ENCODE data around the gene PLXNC1.

PLXNC1 gene

DNA sequence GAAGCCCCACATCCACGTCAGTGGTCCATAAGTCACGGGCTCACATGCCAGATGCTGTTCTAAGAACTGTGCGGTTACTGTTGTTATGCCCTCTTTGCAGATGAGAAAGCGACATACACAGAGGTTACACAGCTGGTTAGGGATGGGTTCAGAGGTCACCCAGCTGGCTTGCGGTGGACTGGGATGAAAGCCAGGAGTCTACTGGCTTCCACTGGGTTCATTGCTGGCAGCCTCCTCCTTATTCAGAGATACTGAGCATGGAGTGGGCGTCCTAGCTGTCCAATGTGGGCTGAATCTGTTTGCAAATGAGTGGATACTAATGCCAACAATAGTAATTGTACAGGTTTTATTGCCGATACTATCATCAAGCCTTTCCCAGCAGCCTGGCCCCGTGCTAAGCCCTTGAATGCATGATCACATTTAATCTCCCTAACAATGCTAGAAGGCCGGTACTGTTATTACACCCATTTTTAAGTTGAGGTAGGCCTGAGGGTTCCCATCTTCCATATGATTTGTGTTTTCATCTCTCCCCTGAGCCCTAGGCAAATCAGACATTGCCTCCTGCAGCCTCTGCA is 129.1 kb downstream of the PLXNC1 start:
- no peaks in the 10 kb centered on the region for H3K36me3 ChIP-seq (replicated peaks)
- in situ Hi-C loops (cut with HindIII; ENCODE audit: low pct_ligation_motif_present, low sequenced_read_pairs): no loop called here
- no peaks in the 10 kb centered on the region for H3K27me3 ChIP-seq (replicated peaks)
- DNase-seq: no peak
- TF ChIP-seq, protein P1, sequence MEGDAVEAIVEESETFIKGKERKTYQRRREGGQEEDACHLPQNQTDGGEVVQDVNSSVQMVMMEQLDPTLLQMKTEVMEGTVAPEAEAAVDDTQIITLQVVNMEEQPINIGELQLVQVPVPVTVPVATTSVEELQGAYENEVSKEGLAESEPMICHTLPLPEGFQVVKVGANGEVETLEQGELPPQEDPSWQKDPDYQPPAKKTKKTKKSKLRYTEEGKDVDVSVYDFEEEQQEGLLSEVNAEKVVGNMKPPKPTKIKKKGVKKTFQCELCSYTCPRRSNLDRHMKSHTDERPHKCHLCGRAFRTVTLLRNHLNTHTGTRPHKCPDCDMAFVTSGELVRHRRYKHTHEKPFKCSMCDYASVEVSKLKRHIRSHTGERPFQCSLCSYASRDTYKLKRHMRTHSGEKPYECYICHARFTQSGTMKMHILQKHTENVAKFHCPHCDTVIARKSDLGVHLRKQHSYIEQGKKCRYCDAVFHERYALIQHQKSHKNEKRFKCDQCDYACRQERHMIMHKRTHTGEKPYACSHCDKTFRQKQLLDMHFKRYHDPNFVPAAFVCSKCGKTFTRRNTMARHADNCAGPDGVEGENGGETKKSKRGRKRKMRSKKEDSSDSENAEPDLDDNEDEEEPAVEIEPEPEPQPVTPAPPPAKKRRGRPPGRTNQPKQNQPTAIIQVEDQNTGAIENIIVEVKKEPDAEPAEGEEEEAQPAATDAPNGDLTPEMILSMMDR (IDR thresholded peaks at IDR 0.05; ENCODE audit: low read depth, low read length, missing control alignments): no peak
- H3K27ac ChIP-seq: no peak overlapping the region
- no peak overlapping the region for H3K4me3 ChIP-seq (ENCODE audit: low read depth, low read length)

DNA sequence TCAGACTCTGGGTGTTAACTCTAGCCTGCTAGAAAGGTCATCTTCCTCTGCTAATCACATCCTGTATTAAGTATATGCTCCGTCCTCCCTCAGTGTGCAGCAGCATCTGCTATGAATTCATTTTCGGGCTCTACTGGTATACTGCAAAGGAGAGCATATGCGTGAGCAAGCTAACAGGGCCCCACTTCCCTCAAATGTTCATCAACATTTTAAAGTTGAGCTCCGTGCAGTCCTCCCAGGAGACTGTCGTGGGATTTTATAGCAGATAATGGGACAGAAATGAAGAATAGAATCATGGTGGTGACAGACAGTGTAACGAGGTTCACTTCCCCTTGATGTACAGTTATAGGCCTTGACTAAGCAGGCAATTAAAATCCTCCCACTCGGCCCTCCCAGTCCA is 131.7 kb downstream of the PLXNC1 start:
- Histone ChIP-seq H3K36me3 (replicated peaks) (no peaks in the 10 kb centered on the region), H3K27me3 (replicated peaks) (no peaks in the 10 kb centered on the region)

DNA sequence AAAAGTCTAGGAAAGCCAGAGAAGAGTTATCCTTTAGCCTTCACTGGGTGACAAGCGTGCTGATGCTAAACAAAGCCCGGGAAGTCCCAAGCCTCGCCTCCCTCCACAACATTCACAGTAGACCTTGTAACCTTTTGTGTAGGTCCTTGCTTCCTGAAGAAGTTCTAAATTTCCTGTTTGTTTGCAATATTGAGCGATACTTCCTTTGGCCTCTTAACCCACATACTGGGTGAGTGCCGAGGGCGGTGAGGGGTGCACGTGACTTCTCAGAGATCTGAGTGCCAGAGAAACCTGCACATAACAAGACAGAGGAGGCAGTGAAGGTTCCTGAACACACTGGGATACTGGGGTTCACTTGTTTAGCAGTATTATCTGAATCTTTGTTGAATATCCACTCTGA is 134.3 kb downstream of the PLXNC1 start:
- in situ Hi-C loops (cut with HindIII; ENCODE audit: low pct_ligation_motif_present, low sequenced_read_pairs): no loop called here
- Histone ChIP-seq H3K36me3 (replicated peaks) (no peaks in the 10 kb centered on the region), H3K4me3 (ENCODE audit: low read depth, low read length) (no peak overlapping the region), H3K27ac (no peak overlapping the region), H3K27me3 (replicated peaks) (no peaks in the 10 kb centered on the region)
- DNase-seq: no peak
- TF ChIP-seq, protein P1 (IDR thresholded peaks at IDR 0.05; ENCODE audit: low read depth, low read length, missing control alignments): no peak

More for the DNA sequence above, 131.7 kb downstream of the PLXNC1 start:
- Histone ChIP-seq H3K4me3 (ENCODE audit: low read depth, low read length) (no peak overlapping the region), H3K27ac (no peak overlapping the region)
- in situ Hi-C loops (cut with HindIII; ENCODE audit: low pct_ligation_motif_present, low sequenced_read_pairs): no loop called here
- TF ChIP-seq, protein P1 (IDR thresholded peaks at IDR 0.05; ENCODE audit: low read depth, low read length, missing control alignments): no peak
- no peak for DNase-seq

DNA sequence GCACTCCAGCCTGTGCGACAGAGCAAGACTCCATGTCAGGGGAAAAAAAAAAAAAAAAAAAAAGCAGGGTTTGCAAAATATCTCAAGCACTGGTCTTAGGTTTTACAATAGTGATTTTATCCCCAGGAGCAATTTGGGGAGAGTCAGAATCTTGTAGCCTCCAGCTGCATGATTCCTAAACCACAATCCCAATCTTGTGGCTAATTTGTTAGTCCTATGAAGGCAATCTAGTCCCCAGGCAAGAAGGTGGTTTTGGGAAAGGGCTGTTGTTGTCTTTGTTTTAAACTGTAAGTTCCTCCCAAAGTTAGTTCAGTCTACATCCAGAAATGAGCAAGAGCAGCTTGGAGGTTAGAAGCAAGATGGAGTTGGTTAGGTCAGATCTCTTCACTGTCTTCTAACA is 135.7 kb downstream of the PLXNC1 start:
- TF ChIP-seq, protein P1 (IDR thresholded peaks at IDR 0.05; ENCODE audit: low read depth, low read length, missing control alignments): no peak
- H3K27ac ChIP-seq: no peak overlapping the region
- H3K4me3 ChIP-seq (ENCODE audit: low read depth, low read length): no peak overlapping the region
- no peak for DNase-seq
- no peaks in the 10 kb centered on the region for H3K36me3 ChIP-seq (replicated peaks)
- in situ Hi-C loops (cut with HindIII; ENCODE audit: low pct_ligation_motif_present, low sequenced_read_pairs): no loop called here
- H3K27me3 ChIP-seq (replicated peaks): no peaks in the 10 kb centered on the region

DNA sequence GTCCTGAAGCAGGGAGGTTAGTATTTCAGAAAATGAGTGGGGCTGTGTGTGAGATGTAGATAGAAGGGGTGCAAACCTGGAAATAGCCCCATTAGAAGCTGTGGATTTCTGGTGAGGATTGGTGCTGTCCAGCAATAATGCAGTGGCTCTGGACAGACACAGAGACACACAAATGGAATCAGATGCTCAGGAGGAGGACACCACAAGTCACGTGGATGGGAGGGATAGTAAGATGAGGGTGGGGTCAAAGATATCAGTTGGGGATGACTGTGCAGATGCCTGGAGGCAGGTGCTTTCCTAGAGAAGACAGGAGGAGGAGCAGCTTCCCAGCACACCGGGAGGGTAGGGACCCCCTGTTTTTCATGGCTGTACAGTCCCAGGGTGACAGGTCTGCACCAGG is 136.5 kb downstream of the PLXNC1 start:
- H3K36me3 ChIP-seq (replicated peaks): no peaks in the 10 kb centered on the region
- no peak overlapping the region for H3K27ac ChIP-seq
- DNase-seq: no peak
- TF ChIP-seq, protein P1 (IDR thresholded peaks at IDR 0.05; ENCODE audit: low read depth, low read length, missing control alignments): no peak
- no peak overlapping the region for H3K4me3 ChIP-seq (ENCODE audit: low read depth, low read length)
- H3K27me3 ChIP-seq (replicated peaks): no peaks in the 10 kb centered on the region
- in situ Hi-C loops (cut with HindIII; ENCODE audit: low pct_ligation_motif_present, low sequenced_read_pairs): no loop called here

DNA sequence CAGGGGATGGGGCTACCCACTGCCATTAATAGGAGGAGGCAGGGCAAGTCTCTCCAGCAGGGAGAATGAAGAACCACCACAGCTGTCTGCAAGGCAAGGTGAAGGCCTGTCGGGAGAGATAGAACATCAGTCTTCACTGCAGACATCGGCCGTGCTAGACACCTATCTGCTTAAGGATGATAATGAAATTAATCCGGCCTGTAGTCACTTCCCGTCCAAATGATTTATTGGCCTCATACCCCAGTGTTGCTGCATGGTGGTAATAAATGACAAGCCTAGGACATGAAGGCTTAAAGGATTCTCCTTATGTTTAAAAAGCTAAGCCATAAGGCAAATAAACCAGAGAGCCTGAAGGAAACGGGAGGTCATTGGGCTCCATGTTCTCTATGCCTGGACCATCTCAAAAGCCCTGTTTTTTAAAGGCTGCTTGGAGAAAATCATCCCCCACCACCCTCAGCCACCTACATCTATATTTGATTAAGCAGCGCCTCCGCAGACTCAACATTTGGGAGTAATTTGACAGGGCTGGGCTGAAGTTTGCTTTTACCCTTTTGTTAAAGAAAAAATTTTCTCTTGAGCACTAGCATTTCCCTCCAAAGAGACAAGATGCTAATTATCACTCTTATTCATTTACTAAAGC is 137.7 kb downstream of the PLXNC1 start:
- no peaks in the 10 kb centered on the region for H3K36me3 ChIP-seq (replicated peaks)
- TF ChIP-seq, protein P1 (IDR thresholded peaks at IDR 0.05; ENCODE audit: low read depth, low read length, missing control alignments): no peak
- DNase-seq: no peak
- no peak overlapping the region for H3K27ac ChIP-seq
- no peak overlapping the region for H3K4me3 ChIP-seq (ENCODE audit: low read depth, low read length)
- in situ Hi-C loops (cut with HindIII; ENCODE audit: low pct_ligation_motif_present, low sequenced_read_pairs): no loop called here
- no peaks in the 10 kb centered on the region for H3K27me3 ChIP-seq (replicated peaks)
